Activated T-cell treated with anti-CD3 and anti-CD28 coated beads, Interleukin-2, amount 50 U/mL, for 4 hours (primary cell): ENCODE results near the gene KIT. TPM values are rescaled to one million over a fixed set of nuclear protein-coding genes. Genes with fewer than 3 reads are reported as not detected.

Source experiments
- ATAC-seq, 2 donors: fragments of 200-7000 bp; cut with Tn5 transposase; one replicate each; pipeline ENCODE4 v1.10.0; 2021
- DNase-seq: peaks from one replicate; pipeline ENCODE4 v3.0.0-alpha.2; 2020
- H3K27me3 Mint-ChIP-seq: one replicate; pipeline ENCODE4 v1.8.0; 2021; ENCODE audit warnings: low read depth, mixed read lengths
- H3K36me3 Mint-ChIP-seq: one replicate; pipeline ENCODE4 v1.8.0; 2022; ENCODE audit warnings: mixed read lengths; ENCODE audit not compliant: insufficient read depth
- H3K4me1 Mint-ChIP-seq: one replicate; pipeline ENCODE4 v1.8.0; 2021; ENCODE audit warnings: low read depth, mixed read lengths
- H3K4me3 Mint-ChIP-seq: one replicate; pipeline ENCODE4 v1.8.0; 2021; ENCODE audit warnings: mild to moderate bottlenecking, moderate library complexity, mixed read lengths
- H3K9me3 Mint-ChIP-seq: one replicate; pipeline ENCODE4 v1.8.0; 2021; ENCODE audit warnings: mixed read lengths
- total RNA-seq, 3 donors: library from RNA; stranded (reverse); gene quantifications; one replicate each; pipeline ENCODE4 v1.2.1, GENCODE V29; 2021

Gene KIT
- total RNA-seq, 3 donors from 2014 or later: 0.28 to 0.65 (median 0.32) TPM

GRCh38 chr4:54731552-54731951, 73.8 kb downstream of the KIT start:
- H3K27me3 Mint-ChIP-seq: no peaks in the 10 kb centered on the region
- DNase-seq: no peak
- peaks cover under 1% of the 10 kb centered on the region for H3K4me1 Mint-ChIP-seq
- H3K9me3 Mint-ChIP-seq: no peaks in the 10 kb centered on the region
- no peak for ATAC-seq
- H3K4me3 Mint-ChIP-seq: no peak overlapping the region
- no peaks in the 10 kb centered on the region for H3K36me3 Mint-ChIP-seq

DNA sequence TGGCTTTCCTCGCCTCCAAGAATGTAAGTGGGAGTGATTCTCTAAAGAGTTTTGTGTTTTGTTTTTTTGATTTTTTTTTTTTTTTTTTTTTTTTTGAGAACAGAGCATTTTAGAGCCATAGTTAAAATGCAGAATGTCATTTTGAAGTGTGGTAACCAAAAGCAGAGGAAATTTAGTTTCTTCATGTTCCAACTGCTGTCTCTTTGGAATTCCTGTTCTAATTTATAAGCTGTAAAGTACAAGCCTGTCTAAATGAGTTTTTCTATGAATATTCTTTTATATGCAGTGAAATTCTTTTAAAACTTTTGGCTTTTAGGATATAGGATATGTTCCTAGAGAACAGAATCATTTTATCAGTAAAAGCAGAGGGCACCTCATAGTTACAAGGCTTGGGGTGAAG, 74.2 kb downstream of the KIT start:
- Mint-ChIP-seq H3K36me3 (no peaks in the 10 kb centered on the region), H3K9me3 (no peaks in the 10 kb centered on the region), H3K4me1 (no peaks in the 10 kb centered on the region), H3K27me3 (no peaks in the 10 kb centered on the region), H3K4me3 (no peak overlapping the region)
- DNase-seq (no peak), ATAC-seq (no peak)

GRCh38 chr4:54737421-54737820, 79.7 kb downstream of the KIT start:
- Mint-ChIP-seq H3K4me1 (no peaks in the 10 kb centered on the region), H3K27me3 (no peaks in the 10 kb centered on the region)

GRCh38 chr4:54741202-54741601, 83.4 kb downstream of the KIT start:
- ATAC-seq (no peak), DNase-seq (no peak)
- H3K9me3 Mint-ChIP-seq: peaks cover 8% of the 10 kb centered on the region
- H3K4me1 Mint-ChIP-seq: no peaks in the 10 kb centered on the region
- H3K36me3 Mint-ChIP-seq: no peaks in the 10 kb centered on the region
- H3K27me3 Mint-ChIP-seq: peaks cover 2% of the 10 kb centered on the region
- no peak overlapping the region for H3K4me3 Mint-ChIP-seq

More at GRCh38 chr4:54737421-54737820, 79.7 kb downstream of the KIT start:
- H3K4me3 Mint-ChIP-seq: no peak overlapping the region
- ATAC-seq (no peak), DNase-seq (no peak)
- no peaks in the 10 kb centered on the region for H3K36me3 Mint-ChIP-seq
- no peaks in the 10 kb centered on the region for H3K9me3 Mint-ChIP-seq

GRCh38 chr4:54742636-54743399, 85.1 kb downstream of the KIT start:
- DNase-seq (no peak), ATAC-seq (no peak)
- H3K9me3 Mint-ChIP-seq: peaks cover 8% of the 10 kb centered on the region
- no peaks in the 10 kb centered on the region for H3K36me3 Mint-ChIP-seq
- no peak overlapping the region for H3K4me3 Mint-ChIP-seq
- no peaks in the 10 kb centered on the region for H3K4me1 Mint-ChIP-seq
- H3K27me3 Mint-ChIP-seq: peaks cover 2% of the 10 kb centered on the region

DNA sequence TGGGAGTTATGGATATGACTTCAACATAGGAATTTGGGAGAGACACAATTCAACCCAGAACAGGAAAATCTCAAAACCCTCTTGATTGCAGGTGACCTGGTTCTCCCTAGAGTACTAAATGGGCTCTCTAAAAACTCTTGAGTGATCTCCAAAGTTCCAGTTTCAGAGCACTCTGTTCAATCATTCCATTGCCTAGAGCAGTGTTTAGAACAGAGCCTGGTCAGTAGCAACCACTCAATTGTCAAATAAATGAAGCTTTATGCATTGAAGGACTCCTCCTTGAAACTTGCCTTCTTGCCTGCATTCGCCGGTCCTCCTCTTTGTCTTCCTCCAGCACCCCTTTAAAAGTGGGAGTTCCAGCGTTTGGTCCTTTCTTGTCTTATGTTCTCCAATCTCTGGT, 85.8 kb downstream of the KIT start:
- DNase-seq (no peak), ATAC-seq (no peak)
- peaks cover 8% of the 10 kb centered on the region for H3K9me3 Mint-ChIP-seq
- no peaks in the 10 kb centered on the region for H3K4me1 Mint-ChIP-seq
- no peaks in the 10 kb centered on the region for H3K36me3 Mint-ChIP-seq
- H3K4me3 Mint-ChIP-seq: no peak overlapping the region
- H3K27me3 Mint-ChIP-seq: peaks cover 2% of the 10 kb centered on the region

- peaks cover 8% of the 10 kb centered on the region for H3K9me3 Mint-ChIP-seq
- peaks cover 2% of the 10 kb centered on the region for H3K27me3 Mint-ChIP-seq
- no peaks in the 10 kb centered on the region for H3K4me1 Mint-ChIP-seq
- ATAC-seq: no peak
- no peak overlapping the region for H3K4me3 Mint-ChIP-seq
- no peak for DNase-seq
- H3K36me3 Mint-ChIP-seq: no peaks in the 10 kb centered on the region
Observed at GRCh38 chr4:54744487-54744886, 86.7 kb downstream of the KIT start.

GRCh38 chr4:54745031-54745770, 87.4 kb downstream of the KIT start:
- ATAC-seq (no peak), DNase-seq (no peak)
- Mint-ChIP-seq H3K9me3 (peaks cover 8% of the 10 kb centered on the region), H3K27me3 (peaks cover 2% of the 10 kb centered on the region), H3K4me3 (no peak overlapping the region), H3K36me3 (no peaks in the 10 kb centered on the region), H3K4me1 (no peaks in the 10 kb centered on the region)

GRCh38 chr4:54746218-54746617, 88.5 kb downstream of the KIT start:
- DNase-seq: no peak

GRCh38 chr4:54750341-54750740, 92.6 kb downstream of the KIT start:
- no peaks in the 10 kb centered on the region for H3K9me3 Mint-ChIP-seq
- DNase-seq (no peak), ATAC-seq (no peak)
- H3K4me3 Mint-ChIP-seq: no peak overlapping the region
- no peaks in the 10 kb centered on the region for H3K27me3 Mint-ChIP-seq
- no peaks in the 10 kb centered on the region for H3K36me3 Mint-ChIP-seq
- H3K4me1 Mint-ChIP-seq: no peaks in the 10 kb centered on the region

More at GRCh38 chr4:54746218-54746617, 88.5 kb downstream of the KIT start:
- Mint-ChIP-seq H3K4me1 (no peaks in the 10 kb centered on the region), H3K9me3 (peaks cover 8% of the 10 kb centered on the region), H3K27me3 (peaks cover 2% of the 10 kb centered on the region), H3K4me3 (no peak overlapping the region), H3K36me3 (no peaks in the 10 kb centered on the region)
- ATAC-seq: no peak

DNA sequence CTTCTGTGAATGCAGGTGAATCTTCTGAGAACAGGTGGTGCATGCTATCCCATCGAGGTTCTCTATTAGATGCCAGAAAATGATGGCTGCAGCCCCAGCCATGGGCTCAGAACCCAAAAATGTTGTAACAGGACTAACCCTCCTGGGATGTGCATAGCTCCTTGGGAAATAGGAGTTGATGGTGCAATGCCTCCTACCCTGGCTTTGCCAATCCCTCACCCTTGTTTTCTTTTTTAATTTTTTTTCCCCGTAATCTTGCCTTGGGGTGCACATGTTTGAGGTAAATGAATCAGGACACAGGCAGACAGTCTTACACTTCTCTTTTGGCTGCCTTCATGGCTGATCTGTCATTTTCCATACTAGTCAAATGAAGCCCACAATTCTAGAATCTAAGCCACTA, 96.6 kb downstream of the KIT start:
- ATAC-seq (no peak), DNase-seq (no peak)
- Mint-ChIP-seq H3K27me3 (no peaks in the 10 kb centered on the region), H3K4me3 (no peak overlapping the region), H3K36me3 (no peaks in the 10 kb centered on the region), H3K9me3 (no peaks in the 10 kb centered on the region), H3K4me1 (no peaks in the 10 kb centered on the region)

GRCh38 chr4:54764476-54764875, 106.7 kb downstream of the KIT start:
- DNase-seq (no peak), ATAC-seq (no peak)
- H3K9me3 Mint-ChIP-seq: peaks cover 35% of the 10 kb centered on the region
- H3K4me3 Mint-ChIP-seq: no peak overlapping the region
- peaks cover 2% of the 10 kb centered on the region for H3K4me1 Mint-ChIP-seq
- H3K27me3 Mint-ChIP-seq: no peaks in the 10 kb centered on the region
- H3K36me3 Mint-ChIP-seq: no peaks in the 10 kb centered on the region

GRCh38 chr4:54767376-54767775, 109.6 kb downstream of the KIT start:
- Mint-ChIP-seq H3K36me3 (no peaks in the 10 kb centered on the region), H3K4me3 (no peak overlapping the region), H3K27me3 (no peaks in the 10 kb centered on the region), H3K9me3 (peaks cover 14% of the 10 kb centered on the region), H3K4me1 (no peaks in the 10 kb centered on the region)
- no peak for DNase-seq
- no peak for ATAC-seq

DNA sequence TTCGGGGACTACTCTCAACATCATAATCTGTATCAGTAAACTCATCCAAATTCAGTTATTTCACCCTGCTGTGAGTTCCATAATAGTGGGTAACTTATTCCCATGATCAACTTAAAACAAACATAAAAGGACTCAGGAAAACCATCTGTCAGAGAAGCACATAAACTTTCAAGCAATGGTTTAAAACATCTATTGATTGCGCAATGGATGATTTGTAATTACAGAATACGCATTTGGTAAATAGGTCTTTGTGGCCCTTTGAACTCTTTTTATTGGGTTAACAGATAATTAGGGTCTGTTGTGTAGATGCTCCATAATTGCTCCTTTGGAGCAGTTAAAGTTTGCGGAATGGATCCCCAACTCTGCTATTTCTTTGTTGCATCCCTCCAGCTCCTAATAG, 115.3 kb downstream of the KIT start:
- no peak overlapping the region for H3K4me3 Mint-ChIP-seq
- H3K36me3 Mint-ChIP-seq: no peaks in the 10 kb centered on the region
- no peaks in the 10 kb centered on the region for H3K27me3 Mint-ChIP-seq
- ATAC-seq (no peak), DNase-seq (no peak)
- no peaks in the 10 kb centered on the region for H3K9me3 Mint-ChIP-seq
- no peaks in the 10 kb centered on the region for H3K4me1 Mint-ChIP-seq

- no peak for DNase-seq
- H3K9me3 Mint-ChIP-seq: no peaks in the 10 kb centered on the region
- H3K4me1 Mint-ChIP-seq: peaks cover 2% of the 10 kb centered on the region
- ATAC-seq: no peak
- no peak overlapping the region for H3K4me3 Mint-ChIP-seq
- no peaks in the 10 kb centered on the region for H3K27me3 Mint-ChIP-seq
- no peaks in the 10 kb centered on the region for H3K36me3 Mint-ChIP-seq
Observed at GRCh38 chr4:54779036-54779435, 121.3 kb downstream of the KIT start.
